NCI-H2196 (cell line): Measurements from ENCODE around the gene ANKRD34A.

Source experiments
- DNase-seq: peaks from one replicate; lab custom pipeline; 2025; ENCODE audit not compliant: unreplicated experiment; lab: John Stamatoyannopoulos, UW

Gene ANKRD34A

GRCh38 chr1:145991735-145992412, 27.5 kb upstream of the ANKRD34A start:
- no peak for DNase-seq

DNA sequence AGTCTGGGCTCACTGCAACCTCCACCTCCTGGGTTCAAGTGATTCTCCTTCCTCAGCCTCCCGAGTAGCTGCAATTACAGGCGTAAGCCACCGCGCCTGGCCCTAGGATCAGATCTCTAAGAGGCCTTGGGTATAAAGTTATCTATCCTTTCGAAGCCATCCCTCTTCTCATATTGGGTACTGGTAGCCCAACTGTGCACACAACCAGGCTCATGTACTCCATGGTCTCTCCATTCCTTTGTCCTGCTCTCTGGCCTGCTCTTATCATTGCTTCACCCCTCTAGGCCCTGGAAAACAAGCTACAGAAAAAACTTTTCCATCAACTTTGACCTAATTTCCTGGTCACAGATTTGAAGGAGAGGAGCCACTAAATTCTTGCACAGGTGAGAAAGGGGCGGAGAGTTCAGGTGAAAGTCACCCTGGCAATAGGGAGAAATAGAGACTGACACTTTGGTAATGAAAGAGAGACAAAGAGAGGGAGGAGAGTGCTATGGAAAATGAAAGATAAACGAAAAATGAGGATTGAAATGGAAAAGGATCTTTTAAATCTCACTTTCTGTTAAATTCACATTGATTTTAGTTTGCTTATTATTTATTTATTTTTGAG, 26.0 kb upstream of the ANKRD34A start:
- DNase-seq = no peak

GRCh38 chr1:145988773-145989172, 24.4 kb upstream of the ANKRD34A start:
- DNase-seq = no peak

DNA sequence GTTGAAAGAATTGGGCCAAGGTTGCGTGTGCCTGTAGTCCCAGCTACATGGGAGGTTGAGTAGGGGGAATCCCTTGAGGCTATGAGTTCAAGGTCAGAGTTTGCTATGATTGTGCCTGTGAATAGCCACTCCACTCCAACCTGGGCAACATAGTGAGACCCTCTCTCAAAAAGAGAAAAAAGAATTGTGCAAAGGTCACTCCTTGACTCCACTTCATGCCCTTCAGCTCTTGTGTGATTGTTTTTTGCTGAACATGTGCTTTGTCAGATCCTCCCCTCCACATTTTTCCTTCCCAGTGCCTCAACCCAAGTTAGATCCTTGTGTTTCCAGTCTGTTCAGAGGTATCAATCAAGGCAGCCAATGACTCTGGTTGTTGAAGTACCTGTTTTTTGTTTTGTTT, 23.6 kb upstream of the ANKRD34A start:
- DNase-seq = no peak

GRCh38 chr1:145986551-145986950, 22.2 kb upstream of the ANKRD34A start:
- no peak for DNase-seq

- DNase-seq = peak; percentile 66
Measured at GRCh38 chr1:145985502-145986439, 21.4 kb upstream of the ANKRD34A start.

- no peak for DNase-seq
Measured at GRCh38 chr1:145985129-145985501, 20.7 kb upstream of the ANKRD34A start.

DNA sequence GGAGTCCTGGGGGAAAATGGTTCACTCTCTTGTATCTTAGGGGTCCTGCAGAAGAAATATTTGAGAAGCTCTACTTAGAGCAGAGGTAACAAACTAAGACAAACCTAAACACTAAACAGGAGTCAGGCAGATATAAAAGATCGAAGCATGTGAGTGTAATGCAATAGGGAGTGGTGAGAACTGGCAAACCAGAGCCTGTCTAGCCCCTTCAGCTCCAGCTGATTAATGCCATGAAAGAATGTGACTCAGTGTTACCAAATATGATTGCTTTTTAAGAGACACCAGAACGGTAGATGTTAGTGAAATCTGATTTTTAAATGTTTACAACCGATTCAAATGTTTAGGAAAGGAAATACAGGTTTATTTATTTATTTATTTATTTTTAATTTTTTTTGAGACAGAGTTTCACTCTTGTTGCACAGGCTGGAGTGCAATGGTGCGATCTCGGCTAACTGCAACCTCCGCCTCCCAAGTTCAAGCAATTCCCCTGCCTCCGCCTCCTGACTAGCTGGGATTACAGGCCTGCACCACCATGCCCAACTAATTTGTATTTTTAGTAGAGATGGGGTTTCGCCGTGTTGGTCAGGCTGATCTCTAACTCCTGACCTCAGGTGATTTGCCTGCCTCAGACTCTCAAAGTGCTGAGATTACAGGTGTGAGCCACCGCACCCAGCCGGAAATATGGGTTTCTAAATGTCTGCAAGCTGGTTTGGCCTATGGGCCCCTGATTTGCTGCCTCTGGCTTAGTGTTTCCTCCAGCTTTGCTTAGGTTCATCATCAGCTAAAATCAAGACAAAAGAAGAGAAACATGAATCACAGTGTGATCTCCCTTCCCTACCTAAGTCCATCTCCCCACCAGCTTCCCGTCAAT, 19.8 kb upstream of the ANKRD34A start:
- no peak for DNase-seq

- peak; percentile 72 for DNase-seq
Measured at GRCh38 chr1:145983206-145983675, 18.9 kb upstream of the ANKRD34A start.

DNA sequence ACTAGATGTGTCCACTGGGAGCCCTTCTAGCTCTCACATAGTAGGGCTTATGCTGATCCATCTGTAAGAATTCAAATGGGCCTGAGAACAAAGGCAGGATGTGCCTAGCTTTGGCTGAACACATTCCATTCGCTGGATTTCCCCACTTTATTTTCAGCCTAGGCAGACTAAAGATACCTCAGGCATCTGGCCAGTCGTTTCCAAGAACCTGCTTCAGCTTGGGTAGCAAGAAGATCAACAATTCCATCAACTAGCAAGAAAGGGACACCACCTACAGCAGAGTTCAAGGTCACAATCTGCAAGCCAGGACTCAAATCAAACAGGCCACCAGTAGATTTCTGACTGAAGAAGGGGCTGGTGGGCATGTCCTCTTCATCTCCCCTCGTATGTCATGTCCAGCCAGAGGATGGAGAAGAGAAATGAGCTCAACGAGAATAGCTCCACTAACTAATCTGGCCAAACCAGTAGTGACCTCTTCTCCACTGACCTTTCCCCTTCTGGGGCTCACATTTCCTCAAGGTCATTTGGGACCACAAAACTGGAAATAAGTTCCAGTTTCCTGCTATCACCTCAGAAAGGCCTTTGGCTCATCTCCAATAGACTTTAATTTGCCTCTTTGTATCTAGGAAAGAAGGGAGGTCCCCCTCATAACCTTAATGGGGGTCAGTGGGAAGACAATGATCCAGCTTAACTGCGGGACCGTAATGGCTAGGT, 17.8 kb upstream of the ANKRD34A start:
- DNase-seq = no peak

DNA sequence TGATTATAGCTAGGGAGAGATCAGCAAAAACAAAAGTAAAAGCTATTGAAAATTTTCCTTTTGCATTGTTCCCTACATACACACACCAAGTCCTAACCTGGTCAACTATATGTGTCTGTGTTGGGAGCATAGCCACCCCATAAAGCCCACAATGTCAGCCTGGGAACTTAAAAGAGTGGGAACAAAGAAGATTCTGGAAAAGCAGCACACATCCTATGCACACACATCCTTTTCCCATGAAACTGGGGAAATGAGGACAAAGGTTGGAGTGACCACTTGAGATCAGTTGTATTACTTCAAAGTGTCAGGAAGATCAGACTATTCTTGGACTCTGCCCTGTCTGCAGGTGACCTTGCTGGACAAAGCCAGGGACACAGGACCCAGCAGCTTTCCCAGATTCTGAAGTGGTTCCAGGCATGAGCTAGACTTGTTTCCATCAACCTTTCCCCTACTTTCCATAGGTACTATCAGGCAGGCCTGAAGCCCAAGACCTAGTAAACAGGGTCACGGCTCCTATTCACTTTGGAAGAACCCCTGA, 16.2 kb upstream of the ANKRD34A start:
- DNase-seq = no peak

DNA sequence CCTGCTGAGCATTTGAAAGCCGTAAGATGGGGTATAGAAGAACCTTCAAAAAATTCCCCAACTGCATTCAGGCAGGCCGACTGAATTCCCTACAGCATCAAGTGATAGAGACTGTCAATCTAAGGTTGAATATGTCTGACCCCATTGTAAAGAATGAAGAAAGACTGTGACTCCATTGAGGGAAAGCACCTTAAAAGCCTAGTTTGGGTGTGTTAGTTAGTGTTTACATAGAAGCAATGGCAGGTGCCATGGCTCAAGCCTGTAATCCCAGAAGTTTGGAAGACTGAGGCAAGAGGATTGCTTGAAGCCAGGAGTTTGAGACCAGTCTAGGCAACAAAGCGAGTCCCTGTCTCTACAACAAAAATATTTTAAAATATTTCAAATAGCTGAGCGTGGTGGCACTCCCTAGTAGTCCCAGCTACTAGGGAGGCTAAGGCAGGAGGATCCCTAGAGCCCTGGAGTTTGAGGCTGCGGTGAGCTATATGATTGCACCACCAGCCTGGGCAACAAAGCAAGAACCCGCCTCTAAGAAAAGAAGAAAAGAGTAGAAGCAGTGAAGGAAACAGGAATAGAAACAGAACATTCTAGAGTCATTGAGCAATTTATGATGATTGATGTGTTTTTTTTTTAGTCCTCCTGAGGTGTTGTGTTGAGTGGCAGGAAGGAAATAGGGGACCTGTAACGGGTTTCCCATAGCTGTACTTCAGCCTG, 15.5 kb upstream of the ANKRD34A start:
- DNase-seq = no peak

GRCh38 chr1:145978854-145979745, 14.7 kb upstream of the ANKRD34A start:
- DNase-seq = peak; percentile 99

GRCh38 chr1:145978471-145978853, 14.1 kb upstream of the ANKRD34A start:
- DNase-seq = no peak

DNA sequence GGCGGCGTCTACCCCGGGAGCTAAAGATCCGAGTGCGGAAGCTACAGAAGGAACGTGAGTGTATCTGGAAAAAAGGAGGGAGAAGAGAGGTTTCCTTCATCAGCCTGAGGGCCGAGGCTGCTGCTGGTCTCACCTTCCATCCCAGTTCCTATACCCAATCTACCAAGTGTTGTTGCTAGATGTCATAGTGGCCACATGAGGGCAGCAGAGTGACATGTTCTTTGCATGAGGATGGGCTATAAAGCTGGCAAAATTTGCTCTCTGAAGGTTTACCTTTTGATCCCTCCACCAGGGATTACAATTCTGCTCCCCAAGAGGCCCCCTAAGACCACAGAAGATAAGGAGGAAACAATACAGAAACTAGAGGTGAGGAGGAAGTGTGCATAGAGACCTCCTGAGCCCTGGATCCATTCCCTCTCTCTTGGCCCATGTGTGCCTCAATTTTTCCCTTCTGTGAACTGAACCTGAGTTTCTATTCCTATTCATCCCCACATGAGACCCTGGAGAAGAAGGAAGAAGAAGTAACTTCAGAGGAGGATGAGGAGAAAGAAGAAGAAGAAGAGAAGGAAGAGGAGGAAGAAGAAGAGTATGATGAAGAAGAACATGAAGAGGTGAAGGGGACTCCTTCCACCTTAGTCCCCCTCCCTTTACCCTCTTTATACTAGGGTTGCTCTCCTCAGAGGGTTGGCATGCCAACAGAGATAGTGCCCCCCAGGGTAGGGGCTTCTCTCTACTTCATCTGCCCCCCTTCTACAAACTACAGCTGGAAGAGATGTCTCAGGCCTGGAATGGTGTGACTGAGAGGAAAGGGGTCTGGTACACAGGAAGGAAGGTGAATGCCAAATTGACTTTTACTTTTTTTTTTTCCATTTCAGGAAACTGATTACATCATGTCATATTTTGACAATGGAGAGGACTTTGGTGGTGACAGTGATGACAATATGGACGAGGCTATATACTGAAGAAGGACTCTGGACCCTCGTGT, 13.4 kb upstream of the ANKRD34A start:
- peak; percentile 79 for DNase-seq

GRCh38 chr1:145977016-145977415, 12.6 kb upstream of the ANKRD34A start:
- no peak for DNase-seq

- no peak for DNase-seq
Measured at GRCh38 chr1:145975216-145975615, 10.8 kb upstream of the ANKRD34A start.
